Measurements from ENCODE around the gene SEC14L5. TPM values are rescaled to one million over a fixed set of nuclear protein-coding genes. Genes with fewer than 3 reads are reported as not detected.

Gene SEC14L5
- total RNA-seq, 1 donor from 2014 or later: 0.41 TPM

DNA sequence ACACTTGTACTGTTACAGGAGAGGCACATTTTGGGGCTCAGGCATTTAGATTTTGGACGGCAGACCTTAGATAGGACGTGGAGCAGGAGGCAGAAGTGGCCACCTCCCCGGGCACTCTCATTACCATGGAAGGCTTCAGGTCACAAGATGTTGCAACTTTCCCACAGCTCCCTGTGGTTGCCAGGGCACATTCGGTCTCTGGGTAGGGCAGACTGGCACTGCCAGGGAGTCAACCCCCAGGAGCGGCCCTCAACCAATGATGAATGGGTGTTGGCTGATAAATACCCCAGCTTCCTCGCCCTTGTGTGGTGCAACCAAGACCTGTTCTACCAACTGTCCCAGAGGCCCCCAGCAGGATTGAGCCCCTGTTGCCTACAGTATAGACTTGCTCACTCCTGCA is 64.4 kb downstream of the SEC14L5 start:
- no peaks in the 10 kb centered on the region for H3K9me3 Mint-ChIP-seq

DNA sequence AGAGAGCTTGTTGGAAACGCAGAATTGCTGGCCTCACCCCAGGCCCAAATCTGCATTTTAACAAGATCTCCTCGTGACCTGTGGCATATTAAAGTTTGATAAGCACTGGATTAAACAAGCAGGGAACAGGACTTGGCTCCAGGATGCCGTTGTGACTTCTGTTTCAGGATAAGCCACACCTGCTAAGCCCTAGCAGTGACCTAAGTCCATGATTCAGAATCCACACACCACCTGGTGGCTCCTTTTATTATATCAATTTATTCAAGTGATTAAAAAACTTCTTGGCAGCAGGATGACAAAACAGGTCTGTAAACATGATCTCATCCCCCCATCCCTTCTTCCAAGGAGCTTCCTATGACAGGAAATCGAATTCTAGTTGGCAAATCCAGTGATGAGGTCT is 66.5 kb downstream of the SEC14L5 start:
- peaks cover 10% of the 10 kb centered on the region for H3K27me3 Mint-ChIP-seq (ENCODE audit: insufficient read depth, low read depth)
- H3K4me3 ChIP-seq: no peak overlapping the region
- H3K27ac ChIP-seq: no peak overlapping the region
- no peak overlapping the region for H3K4me2 ChIP-seq
- no peak overlapping the region for H3K27ac Mint-ChIP-seq
- H3K4me3 Mint-ChIP-seq: no peak overlapping the region
- H3K9me3 ChIP-seq (ENCODE audit: low read depth): no peaks in the 10 kb centered on the region
- H3K4me1 Mint-ChIP-seq: no peaks in the 10 kb centered on the region
- peak; percentile 37 for DNase-seq (ENCODE audit: low spot score)
- H3K36me3 Mint-ChIP-seq: no peaks in the 10 kb centered on the region
- no peaks in the 10 kb centered on the region for H3K36me3 ChIP-seq
- no peaks in the 10 kb centered on the region for H3K79me2 ChIP-seq (ENCODE audit: low read depth)
- no peak overlapping the region for H2AFZ ChIP-seq (replicated peaks)
- peaks cover 9% of the 10 kb centered on the region for H3F3A ChIP-seq (ENCODE audit: low read depth)
- no peak overlapping the region for H3K9ac ChIP-seq
- TF ChIP-seq, protein P1, sequence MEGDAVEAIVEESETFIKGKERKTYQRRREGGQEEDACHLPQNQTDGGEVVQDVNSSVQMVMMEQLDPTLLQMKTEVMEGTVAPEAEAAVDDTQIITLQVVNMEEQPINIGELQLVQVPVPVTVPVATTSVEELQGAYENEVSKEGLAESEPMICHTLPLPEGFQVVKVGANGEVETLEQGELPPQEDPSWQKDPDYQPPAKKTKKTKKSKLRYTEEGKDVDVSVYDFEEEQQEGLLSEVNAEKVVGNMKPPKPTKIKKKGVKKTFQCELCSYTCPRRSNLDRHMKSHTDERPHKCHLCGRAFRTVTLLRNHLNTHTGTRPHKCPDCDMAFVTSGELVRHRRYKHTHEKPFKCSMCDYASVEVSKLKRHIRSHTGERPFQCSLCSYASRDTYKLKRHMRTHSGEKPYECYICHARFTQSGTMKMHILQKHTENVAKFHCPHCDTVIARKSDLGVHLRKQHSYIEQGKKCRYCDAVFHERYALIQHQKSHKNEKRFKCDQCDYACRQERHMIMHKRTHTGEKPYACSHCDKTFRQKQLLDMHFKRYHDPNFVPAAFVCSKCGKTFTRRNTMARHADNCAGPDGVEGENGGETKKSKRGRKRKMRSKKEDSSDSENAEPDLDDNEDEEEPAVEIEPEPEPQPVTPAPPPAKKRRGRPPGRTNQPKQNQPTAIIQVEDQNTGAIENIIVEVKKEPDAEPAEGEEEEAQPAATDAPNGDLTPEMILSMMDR (IDR thresholded peaks at IDR 0.05): peak; percentile 20
- TF ChIP-seq EZH2 (IDR thresholded peaks at IDR 0.05): no peak
- no peaks in the 10 kb centered on the region for H3K27me3 ChIP-seq
- no peaks in the 10 kb centered on the region for H3K9me3 Mint-ChIP-seq
- H4K20me1 ChIP-seq (ENCODE audit: low read depth): no peaks in the 10 kb centered on the region
- no peaks in the 10 kb centered on the region for H3K4me1 ChIP-seq

More for the DNA sequence above, 64.4 kb downstream of the SEC14L5 start:
- no peak overlapping the region for H2AFZ ChIP-seq (replicated peaks)
- H3K9ac ChIP-seq: no peak overlapping the region
- H3K27ac ChIP-seq: no peak overlapping the region
- H3F3A ChIP-seq (ENCODE audit: low read depth): peaks cover 9% of the 10 kb centered on the region
- H3K36me3 ChIP-seq: no peaks in the 10 kb centered on the region
- no peak for DNase-seq (ENCODE audit: low spot score)
- H3K9me3 ChIP-seq (ENCODE audit: low read depth): no peaks in the 10 kb centered on the region
- no peaks in the 10 kb centered on the region for H3K36me3 Mint-ChIP-seq
- H3K27ac Mint-ChIP-seq: no peak overlapping the region
- TF ChIP-seq EZH2 (IDR thresholded peaks at IDR 0.05): no peak
- no peak for TF ChIP-seq EZH2phosphoT487 (IDR thresholded peaks at IDR 0.05)
- TF ChIP-seq, protein P1 (IDR thresholded peaks at IDR 0.05): no peak
- H3K4me3 Mint-ChIP-seq: no peak overlapping the region
- no peaks in the 10 kb centered on the region for H3K79me2 ChIP-seq (ENCODE audit: low read depth)
- no peaks in the 10 kb centered on the region for H3K4me1 ChIP-seq
- H3K27me3 Mint-ChIP-seq (ENCODE audit: insufficient read depth, low read depth): peaks cover 8% of the 10 kb centered on the region
- H3K4me1 Mint-ChIP-seq: no peaks in the 10 kb centered on the region
- H3K4me2 ChIP-seq: no peak overlapping the region
- no peak overlapping the region for H3K4me3 ChIP-seq
- H4K20me1 ChIP-seq (ENCODE audit: low read depth): no peaks in the 10 kb centered on the region
- no peaks in the 10 kb centered on the region for H3K27me3 ChIP-seq

DNA sequence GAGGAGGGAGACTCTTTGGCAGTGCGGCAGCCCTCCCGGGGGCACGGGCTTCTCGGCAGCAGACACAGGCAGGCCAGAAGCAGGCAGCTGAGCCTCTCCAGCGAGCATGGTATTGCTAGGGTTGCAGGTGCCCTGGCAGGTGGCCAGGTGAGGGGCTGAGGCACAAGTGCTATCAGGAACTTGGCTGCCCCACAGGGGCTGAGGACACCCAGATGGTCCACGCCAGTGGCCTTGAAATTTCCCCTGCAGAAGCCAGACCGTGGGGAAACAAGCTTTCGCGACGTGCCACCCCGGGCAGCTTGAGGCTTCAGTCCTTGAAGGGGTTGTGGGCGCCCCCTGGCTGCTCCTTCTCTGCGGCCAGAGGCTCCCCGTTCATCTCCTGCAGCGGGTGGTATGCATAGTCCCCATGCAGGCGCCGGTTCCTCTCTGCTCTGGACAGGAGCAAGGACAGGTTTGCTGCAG is 67.1 kb downstream of the SEC14L5 start:
- H3K4me1 Mint-ChIP-seq: no peaks in the 10 kb centered on the region
- no peak overlapping the region for H3K27ac Mint-ChIP-seq

More for the DNA sequence above, 67.1 kb downstream of the SEC14L5 start:
- peaks cover 9% of the 10 kb centered on the region for H3F3A ChIP-seq (ENCODE audit: low read depth)
- H2AFZ ChIP-seq (replicated peaks): peak overlapping the region; percentile 82
- DNase-seq (ENCODE audit: low spot score): peak; percentile 86
- Mint-ChIP-seq H3K9me3 (no peaks in the 10 kb centered on the region), H3K4me3 (no peak overlapping the region), H3K36me3 (no peaks in the 10 kb centered on the region), H3K27me3 (ENCODE audit: insufficient read depth, low read depth) (peaks cover 10% of the 10 kb centered on the region)
- H3K4me3 ChIP-seq: no peak overlapping the region
- H3K4me2 ChIP-seq: no peak overlapping the region
- H4K20me1 ChIP-seq (ENCODE audit: low read depth): no peaks in the 10 kb centered on the region
- no peaks in the 10 kb centered on the region for H3K79me2 ChIP-seq (ENCODE audit: low read depth)
- TF ChIP-seq, protein P1 (IDR thresholded peaks at IDR 0.05): peak; percentile 69
- TF ChIP-seq EZH2phosphoT487 (IDR thresholded peaks at IDR 0.05): no peak
- no peaks in the 10 kb centered on the region for H3K9me3 ChIP-seq (ENCODE audit: low read depth)
- H3K27ac ChIP-seq: no peak overlapping the region
- H3K4me1 ChIP-seq: no peaks in the 10 kb centered on the region
- H3K9ac ChIP-seq: no peak overlapping the region
- H3K27me3 ChIP-seq: no peaks in the 10 kb centered on the region
- H3K36me3 ChIP-seq: no peaks in the 10 kb centered on the region

All from neural progenitor cell (in vitro differentiated cells).